ENCODE measurements around the gene HRG. TPM values are rescaled to one million over a fixed set of nuclear protein-coding genes. Genes with fewer than 3 reads are reported as not detected.

The HRG gene
- total and polyA plus RNA-seq, 8 donors: not detected

DNA sequence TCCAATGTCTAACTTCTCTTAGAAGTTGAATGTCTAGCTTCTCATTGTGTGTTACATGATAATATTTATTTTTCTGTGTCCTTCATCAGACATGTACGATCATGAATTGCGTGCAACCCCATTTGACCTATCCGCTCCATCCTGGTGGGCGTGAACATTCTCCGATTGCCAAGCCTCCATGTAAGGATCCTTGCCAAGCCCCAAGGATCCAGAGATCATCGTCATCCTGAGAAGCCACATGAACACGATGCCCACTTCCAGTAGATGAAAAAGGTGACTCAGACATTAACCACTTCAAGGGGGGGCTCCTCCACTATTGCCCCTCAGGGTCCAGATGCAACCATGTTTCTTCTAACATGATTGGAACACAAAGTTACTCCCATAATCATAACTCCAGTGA is 25.9 kb downstream of the HRG start:
- DNase-seq: no peak
- no peaks in the 10 kb centered on the region for H3K36me3 ChIP-seq
- WGBS, 5 donors: 86 to 94% (median 92%) methylated on average over 7 of the region's 7 CpGs
- intact Hi-C loops (cut with DNase I; ENCODE audit: low total_unique reads): no loop called here
- H3K9me3 ChIP-seq: no peaks in the 10 kb centered on the region
- peaks cover 0 to 9% (median 0%) of the 10 kb centered on the region in 3 donors for H3K27me3 ChIP-seq
- H3K4me3 ChIP-seq: no peak overlapping the region
- no peaks in the 10 kb centered on the region for H3K4me1 ChIP-seq
- TF ChIP-seq EP300 (IDR thresholded peaks at IDR 0.05): no peak
- TF ChIP-seq, protein P1, sequence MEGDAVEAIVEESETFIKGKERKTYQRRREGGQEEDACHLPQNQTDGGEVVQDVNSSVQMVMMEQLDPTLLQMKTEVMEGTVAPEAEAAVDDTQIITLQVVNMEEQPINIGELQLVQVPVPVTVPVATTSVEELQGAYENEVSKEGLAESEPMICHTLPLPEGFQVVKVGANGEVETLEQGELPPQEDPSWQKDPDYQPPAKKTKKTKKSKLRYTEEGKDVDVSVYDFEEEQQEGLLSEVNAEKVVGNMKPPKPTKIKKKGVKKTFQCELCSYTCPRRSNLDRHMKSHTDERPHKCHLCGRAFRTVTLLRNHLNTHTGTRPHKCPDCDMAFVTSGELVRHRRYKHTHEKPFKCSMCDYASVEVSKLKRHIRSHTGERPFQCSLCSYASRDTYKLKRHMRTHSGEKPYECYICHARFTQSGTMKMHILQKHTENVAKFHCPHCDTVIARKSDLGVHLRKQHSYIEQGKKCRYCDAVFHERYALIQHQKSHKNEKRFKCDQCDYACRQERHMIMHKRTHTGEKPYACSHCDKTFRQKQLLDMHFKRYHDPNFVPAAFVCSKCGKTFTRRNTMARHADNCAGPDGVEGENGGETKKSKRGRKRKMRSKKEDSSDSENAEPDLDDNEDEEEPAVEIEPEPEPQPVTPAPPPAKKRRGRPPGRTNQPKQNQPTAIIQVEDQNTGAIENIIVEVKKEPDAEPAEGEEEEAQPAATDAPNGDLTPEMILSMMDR (IDR thresholded peaks at IDR 0.05): no peak
- TF ChIP-seq POLR2AphosphoS5 (IDR thresholded peaks at IDR 0.05): no peak
- TF ChIP-seq POLR2A (IDR thresholded peaks at IDR 0.05): no peak
- H3K27ac ChIP-seq: no peak overlapping the region

DNA sequence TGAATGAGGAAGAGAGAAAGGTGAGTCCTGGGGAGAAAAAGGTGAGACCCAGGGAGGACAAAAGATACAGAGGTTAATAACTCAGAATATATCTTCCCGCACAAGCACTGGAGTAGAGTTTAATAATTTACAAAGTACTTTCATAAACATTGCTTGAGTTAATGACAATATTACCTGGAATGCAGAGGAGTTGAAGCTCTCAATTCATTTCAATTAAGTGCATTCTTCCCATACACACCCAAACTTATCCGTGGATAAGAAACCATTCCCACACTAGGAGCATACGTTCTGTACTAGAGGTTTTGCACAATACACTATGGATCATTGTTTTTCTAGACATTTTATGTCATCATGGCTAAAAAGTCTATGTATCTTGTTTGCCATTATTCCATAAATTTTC is 28.0 kb downstream of the HRG start:
- no peak for DNase-seq
- Histone ChIP-seq H3K27me3 (peaks cover 0 to 9% (median 0%) of the 10 kb centered on the region in 3 donors), H3K9me3 (no peaks in the 10 kb centered on the region), H3K36me3 (no peaks in the 10 kb centered on the region), H3K4me3 (no peak overlapping the region), H3K27ac (no peak overlapping the region), H3K4me1 (no peaks in the 10 kb centered on the region)
- WGBS, 5 donors: 64 to 81% (median 74%) methylated on average over 3 of the region's 3 CpGs
- intact Hi-C loops (cut with DNase I; ENCODE audit: low total_unique reads): no loop called here
- no peak for TF ChIP-seq POLR2A (IDR thresholded peaks at IDR 0.05)
- TF ChIP-seq EP300 (IDR thresholded peaks at IDR 0.05): no peak
- no peak for TF ChIP-seq POLR2AphosphoS5 (IDR thresholded peaks at IDR 0.05)
- TF ChIP-seq, protein P1 (IDR thresholded peaks at IDR 0.05): no peak

DNA sequence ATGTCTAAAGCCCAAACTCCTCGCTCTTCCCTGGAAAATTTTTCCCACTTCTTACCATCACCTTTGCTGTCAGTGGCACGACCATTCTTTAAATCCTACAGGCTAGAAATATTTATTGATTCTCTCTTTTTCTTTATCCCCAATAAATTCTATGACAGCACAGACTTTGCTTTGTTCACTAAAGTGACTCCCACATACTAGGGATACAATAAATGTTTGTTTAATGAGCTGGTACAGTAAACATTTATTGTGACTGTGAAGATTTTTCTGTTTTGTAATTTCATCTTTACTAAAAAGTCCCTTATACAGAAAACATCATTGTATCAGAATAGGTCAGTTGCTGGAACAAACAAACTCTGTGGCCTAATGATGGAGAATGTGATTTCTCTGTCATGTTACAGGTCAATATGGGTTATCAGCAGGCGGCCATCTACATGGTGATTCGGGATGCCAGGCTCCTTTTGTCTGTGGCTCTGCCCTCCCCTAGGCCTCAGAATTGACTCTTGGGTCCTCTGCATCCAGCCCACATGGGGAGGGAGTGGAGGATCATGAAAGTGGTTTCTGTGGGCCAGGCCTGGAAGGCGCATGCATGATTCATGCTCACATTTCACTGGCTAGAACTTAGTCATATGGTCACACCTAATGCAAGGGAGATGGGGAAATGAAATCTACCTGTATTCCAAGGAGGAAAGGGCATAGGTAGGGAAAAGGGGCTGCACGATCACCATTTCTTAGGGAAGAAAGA is 28.6 kb downstream of the HRG start:
- no peaks in the 10 kb centered on the region for H3K9me3 ChIP-seq
- H3K27ac ChIP-seq: no peak overlapping the region
- WGBS, 5 donors: 76 to 85% (median 81%) methylated on average over 6 of the region's 6 CpGs
- no peaks in the 10 kb centered on the region for H3K4me1 ChIP-seq
- no peak for TF ChIP-seq EP300 (IDR thresholded peaks at IDR 0.05)
- intact Hi-C loops (cut with DNase I; ENCODE audit: low total_unique reads): no loop called here
- peaks cover 0 to 9% (median 0%) of the 10 kb centered on the region in 3 donors for H3K27me3 ChIP-seq
- no peaks in the 10 kb centered on the region for H3K36me3 ChIP-seq
- H3K4me3 ChIP-seq: no peak overlapping the region
- no peak for DNase-seq

DNA sequence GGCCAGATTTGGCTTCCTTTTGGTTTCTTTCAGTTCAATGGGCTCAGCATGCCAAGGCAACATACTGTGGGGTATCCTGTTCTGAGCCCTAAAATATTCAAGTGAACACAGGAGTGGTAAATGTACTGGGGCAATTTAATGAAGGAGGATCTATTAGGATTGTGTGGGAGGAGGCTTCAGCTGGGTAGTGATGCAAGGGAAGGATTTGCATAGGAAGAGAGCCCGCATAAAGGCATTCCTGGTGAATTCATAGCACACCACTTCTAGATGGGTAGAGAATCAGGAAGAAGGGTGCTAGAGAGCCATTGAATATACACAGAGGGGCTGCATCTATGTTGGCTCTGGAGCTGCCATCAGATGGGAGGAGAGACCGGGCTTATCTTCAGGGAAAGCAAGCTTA is 30.7 kb downstream of the HRG start:
- no peak for DNase-seq
- H3K27me3 ChIP-seq: peaks cover 0 to 7% (median 0%) of the 10 kb centered on the region in 3 donors
- TF ChIP-seq POLR2AphosphoS5 (IDR thresholded peaks at IDR 0.05): no peak
- TF ChIP-seq EP300 (IDR thresholded peaks at IDR 0.05): no peak
- TF ChIP-seq, protein P1 (IDR thresholded peaks at IDR 0.05): no peak
- no peak for TF ChIP-seq POLR2A (IDR thresholded peaks at IDR 0.05)
- 80 to 97% (median 93%) methylated on average over 2 of the region's 2 CpGs for WGBS, 5 donors
- intact Hi-C loops (cut with DNase I; ENCODE audit: low total_unique reads): no loop called here
- H3K4me1 ChIP-seq: no peaks in the 10 kb centered on the region
- H3K27ac ChIP-seq: no peak overlapping the region
- no peak overlapping the region for H3K4me3 ChIP-seq
- no peaks in the 10 kb centered on the region for H3K9me3 ChIP-seq
- no peaks in the 10 kb centered on the region for H3K36me3 ChIP-seq

DNA sequence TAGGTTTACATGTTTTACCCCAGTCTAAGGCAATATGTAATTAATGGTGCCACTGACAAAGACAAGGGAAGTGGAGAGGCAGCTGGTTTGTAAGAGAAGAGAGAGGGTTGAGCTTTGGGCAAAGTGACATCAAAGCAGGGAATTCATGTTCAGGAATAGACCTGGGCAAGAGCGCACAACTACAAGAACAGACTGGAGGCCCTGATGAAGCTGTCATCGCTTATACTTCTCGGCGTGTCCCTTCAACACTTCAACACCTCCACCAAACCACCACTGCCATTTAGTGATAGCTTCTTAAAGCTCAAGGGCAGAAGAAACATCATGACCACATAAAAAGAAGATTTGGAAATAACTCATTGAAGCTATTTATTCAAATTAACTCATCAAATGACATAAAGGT is 31.7 kb downstream of the HRG start:
- intact Hi-C loops (cut with DNase I; ENCODE audit: low total_unique reads): no loop called here
- no peaks in the 10 kb centered on the region for H3K27me3 ChIP-seq
- H3K9me3 ChIP-seq: no peaks in the 10 kb centered on the region
- TF ChIP-seq EP300 (IDR thresholded peaks at IDR 0.05) (no peak), POLR2A (IDR thresholded peaks at IDR 0.05) (no peak), POLR2AphosphoS5 (IDR thresholded peaks at IDR 0.05) (no peak)
- TF ChIP-seq, protein P1 (IDR thresholded peaks at IDR 0.05): no peak
- no peak overlapping the region for H3K27ac ChIP-seq
- no peaks in the 10 kb centered on the region for H3K4me1 ChIP-seq
- no peaks in the 10 kb centered on the region for H3K36me3 ChIP-seq
- 84 to 98% (median 94%) methylated on average over 4 of the region's 4 CpGs for WGBS, 5 donors
- DNase-seq: no peak
- no peak overlapping the region for H3K4me3 ChIP-seq
